AG04449 (cell line): ENCODE measurements around the gene SMG6.
"Not testable (repeated sequence)": the region's sequence is repeated elsewhere in the genome, so short reads cannot be mapped to it uniquely, and the experiment has no call there.

Source experiments
- CTCF ChIA-PET: fragments of 350-600 bp; formaldehyde crosslinking; extraction: SDS; loops from one replicate; lab custom pipeline; 2021; ENCODE audit warnings: antibody characterized with exemption; lab: Yijun Ruan, JAX
- POLR2A ChIA-PET: fragments of 400-600, 350-600 bp; formaldehyde crosslinking; extraction: SDS; loops from one replicate; lab custom pipeline; 2020; ENCODE audit warnings: antibody characterized with exemption, inconsistent platforms; lab: Yijun Ruan, JAX
- DNase-seq: peaks from one replicate; pipeline ENCODE4 v3.0.0-alpha.2; 2010; ENCODE audit warnings: low read depth, low spot score
- H3K4me3 ChIP-seq: 2 replicates; pipeline ENCODE4 v1.5.1; 2011; ENCODE audit warnings: low read depth, mild to moderate bottlenecking, control low read depth, low read length
- TF ChIP-seq, protein P1 (sequence below): IDR thresholded peaks from one replicate; pipeline ENCODE4 v1.5.1; 2011; ENCODE audit warnings: mild to moderate bottlenecking, moderate library complexity, low read length, control low read depth, inconsistent platforms; ENCODE audit not compliant: insufficient read depth; ENCODE audit errors: missing control alignments

The SMG6 gene

DNA sequence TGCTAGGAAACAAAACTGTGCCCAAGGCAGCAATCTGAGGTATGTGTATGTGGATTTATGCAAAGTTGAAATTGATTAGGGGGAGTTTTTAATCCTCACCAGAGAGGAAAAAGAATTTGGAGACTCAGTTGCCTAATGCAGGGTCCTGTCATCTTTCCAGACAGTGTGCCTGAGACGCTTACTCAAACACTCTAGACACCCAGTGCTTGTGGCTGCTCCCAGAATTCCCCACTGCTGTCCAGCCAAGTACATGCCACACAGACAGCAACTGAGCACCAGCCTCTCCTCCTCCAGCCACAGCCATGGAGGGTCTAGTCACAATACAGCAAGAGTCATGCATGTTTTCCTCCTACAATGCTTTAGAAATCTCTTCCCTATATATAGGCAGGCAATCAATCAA is 130.6 kb downstream of the SMG6 start:
- no peak for DNase-seq
- ChIA-PET POLR2A (interaction anchor here (0.8 to 1.2 kb wide), 4 partner anchors 8 to 118 kb away, joined by 3 to 13 read pairs (median 5); no protein-coding TSS in a partner anchor), CTCF (no interaction called here)
- TF ChIP-seq, protein P1, sequence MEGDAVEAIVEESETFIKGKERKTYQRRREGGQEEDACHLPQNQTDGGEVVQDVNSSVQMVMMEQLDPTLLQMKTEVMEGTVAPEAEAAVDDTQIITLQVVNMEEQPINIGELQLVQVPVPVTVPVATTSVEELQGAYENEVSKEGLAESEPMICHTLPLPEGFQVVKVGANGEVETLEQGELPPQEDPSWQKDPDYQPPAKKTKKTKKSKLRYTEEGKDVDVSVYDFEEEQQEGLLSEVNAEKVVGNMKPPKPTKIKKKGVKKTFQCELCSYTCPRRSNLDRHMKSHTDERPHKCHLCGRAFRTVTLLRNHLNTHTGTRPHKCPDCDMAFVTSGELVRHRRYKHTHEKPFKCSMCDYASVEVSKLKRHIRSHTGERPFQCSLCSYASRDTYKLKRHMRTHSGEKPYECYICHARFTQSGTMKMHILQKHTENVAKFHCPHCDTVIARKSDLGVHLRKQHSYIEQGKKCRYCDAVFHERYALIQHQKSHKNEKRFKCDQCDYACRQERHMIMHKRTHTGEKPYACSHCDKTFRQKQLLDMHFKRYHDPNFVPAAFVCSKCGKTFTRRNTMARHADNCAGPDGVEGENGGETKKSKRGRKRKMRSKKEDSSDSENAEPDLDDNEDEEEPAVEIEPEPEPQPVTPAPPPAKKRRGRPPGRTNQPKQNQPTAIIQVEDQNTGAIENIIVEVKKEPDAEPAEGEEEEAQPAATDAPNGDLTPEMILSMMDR = no peak
- no peak overlapping the region for H3K4me3 ChIP-seq

DNA sequence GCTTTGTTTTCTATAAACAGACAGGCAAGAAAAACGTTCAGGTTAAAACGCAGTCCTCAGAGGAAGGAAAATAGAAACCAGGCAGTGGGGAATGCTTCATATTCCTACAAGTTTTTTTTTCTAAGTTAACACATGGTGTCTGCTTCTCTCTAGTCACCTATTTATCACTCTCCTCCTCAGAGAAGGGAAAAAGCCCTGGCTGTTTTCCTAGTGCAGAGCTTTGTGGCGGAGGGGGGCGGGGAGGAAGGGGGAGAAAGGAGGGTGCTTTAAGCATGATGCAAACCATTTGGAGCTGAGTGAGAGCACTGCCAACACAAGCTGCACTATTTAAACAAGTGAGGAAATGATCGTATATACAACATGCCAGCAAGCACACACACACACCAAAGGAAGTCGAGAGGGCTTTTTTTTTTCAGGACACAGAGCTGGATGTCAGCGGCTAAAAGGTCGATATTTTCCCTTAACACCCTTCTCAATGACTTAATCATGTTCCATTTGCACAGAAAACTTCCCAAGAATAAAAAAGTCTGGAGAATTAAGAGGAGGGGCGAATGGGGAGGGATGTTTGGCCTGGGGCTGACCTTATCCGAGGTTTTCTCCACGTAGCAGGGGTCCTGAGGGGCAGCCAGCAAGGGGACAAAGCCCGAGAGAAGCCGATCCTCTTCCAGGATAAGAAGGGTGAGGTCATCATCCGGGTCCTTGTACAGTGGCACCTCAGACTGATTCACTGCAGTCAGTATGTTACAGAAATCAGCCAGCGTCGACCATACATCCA is 131.3 kb downstream of the SMG6 start:
- TF ChIP-seq, protein P1 = no peak
- peak; percentile 97 for DNase-seq
- ChIA-PET POLR2A (interaction anchor here (0.7 to 1.2 kb wide), 7 partner anchors 9 to 117 kb away, joined by 3 to 13 read pairs (median 3); no protein-coding TSS in a partner anchor), CTCF (interaction anchor here (1.1 kb wide), 1 partner anchor 10 kb away, joined by 3 read pairs; no protein-coding TSS in a partner anchor)
- peak overlapping the region; percentile 27 for H3K4me3 ChIP-seq

DNA sequence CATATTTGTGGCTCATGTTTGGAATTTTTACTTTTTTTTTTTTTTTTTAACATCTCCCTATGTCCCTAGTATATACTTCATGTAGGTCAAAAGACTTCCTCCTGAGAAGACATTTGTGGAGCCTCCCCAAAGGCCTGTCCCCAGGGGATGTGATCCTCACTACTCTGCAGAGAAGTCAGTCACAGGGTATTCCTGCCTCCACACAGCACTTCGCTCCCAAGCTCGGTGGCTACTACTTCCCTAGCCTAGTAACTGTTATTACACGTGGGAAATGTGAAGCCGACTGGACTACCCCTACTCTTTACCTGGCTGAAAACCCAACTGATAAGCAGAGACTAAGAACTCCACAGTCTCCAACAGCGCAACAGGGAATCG is 131.9 kb downstream of the SMG6 start:
- peak overlapping the region; percentile 27 for H3K4me3 ChIP-seq
- TF ChIP-seq, protein P1 = no peak
- CTCF ChIA-PET = interaction anchor here (1.1 kb wide), 1 partner anchor 11 kb away, joined by 3 read pairs; no protein-coding TSS in a partner anchor
- POLR2A ChIA-PET = interaction anchor here (0.7 to 1.2 kb wide), 6 partner anchors 10 to 116 kb away, joined by 3 to 13 read pairs (median 3); no protein-coding TSS in a partner anchor
- no peak for DNase-seq

DNA sequence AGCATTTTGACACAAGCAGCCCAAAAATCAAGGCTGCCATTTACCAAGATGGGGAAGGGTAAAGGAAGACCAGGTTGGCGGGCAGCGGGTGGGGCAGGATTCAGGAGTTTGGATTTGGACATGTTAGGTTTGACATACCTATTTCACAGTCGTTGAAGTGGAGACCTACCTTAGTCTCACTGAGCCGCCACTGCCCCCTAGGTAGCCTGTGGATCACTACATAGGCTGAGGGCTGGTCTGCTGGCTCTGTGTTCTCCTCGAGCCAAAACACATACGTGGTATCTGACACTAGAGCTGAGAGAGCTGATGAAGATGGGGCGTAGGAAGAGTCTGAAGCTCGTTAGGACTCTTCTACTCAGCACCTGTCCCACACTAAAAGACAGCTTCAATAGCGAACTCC is 133.6 kb downstream of the SMG6 start:
- no peak for DNase-seq
- ChIA-PET POLR2A (no interaction called here), CTCF (interaction anchor here (0.7 to 1.6 kb wide), 2 partner anchors 44 to 75 kb away, joined by 3 to 4 read pairs; no protein-coding TSS in a partner anchor)
- TF ChIP-seq, protein P1 = no peak
- no peak overlapping the region for H3K4me3 ChIP-seq

GRCh38 chr17:2165723-2166122 is 137.9 kb downstream of the SMG6 start:
- POLR2A ChIA-PET, H3K4me3 ChIP-seq, DNase-seq: not testable (repeated sequence)
- CTCF ChIA-PET = interaction anchor here (1.2 kb wide), 1 partner anchor 111 kb away, joined by 5 read pairs; the partner anchor contains the start of gene HIC1

DNA sequence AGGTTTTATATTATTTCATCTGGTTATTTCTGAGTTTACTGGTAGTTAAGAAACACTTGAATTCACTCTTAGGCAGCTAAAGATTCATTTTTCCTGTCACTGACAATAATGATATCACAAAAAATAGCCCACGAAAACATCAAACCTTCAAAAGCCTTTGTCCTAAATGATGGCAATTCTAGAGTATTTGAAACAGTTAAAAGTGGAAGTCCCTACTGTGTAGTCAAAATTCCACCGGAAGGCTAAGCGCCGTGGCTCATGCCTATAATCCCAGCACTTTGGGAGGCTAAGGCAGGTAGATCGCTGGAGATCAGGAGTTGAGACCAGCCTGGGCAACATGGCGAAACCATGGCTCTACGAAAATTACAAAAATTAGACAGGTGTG is 145.2 kb downstream of the SMG6 start:
- no peak overlapping the region for H3K4me3 ChIP-seq
- TF ChIP-seq, protein P1 = no peak
- POLR2A ChIA-PET = no interaction called here
- DNase-seq = no peak
- CTCF ChIA-PET = interaction anchor here (1.5 kb wide), 1 partner anchor 16 kb away, joined by 3 read pairs; no protein-coding TSS in a partner anchor
